Measurements from ENCODE around the gene FXYD2.
"Not testable (repeated sequence)": the region's sequence is repeated elsewhere in the genome, so short reads cannot be mapped to it uniquely, and the experiment has no call there.

Gene FXYD2

GRCh38 chr11:117820516-117820915 lies 4.0 kb downstream of the FXYD2 start:
- no peak for DNase-seq (ENCODE audit: low read depth in 2 of 2)

GRCh38 chr11:117820071-117820470 lies 4.5 kb downstream of the FXYD2 start:
- no peak for DNase-seq (ENCODE audit: low read depth in 2 of 2)

- DNase-seq (ENCODE audit: low read depth in 2 of 2) = no peak
Measured at GRCh38 chr11:117819096-117820040, 5.2 kb downstream of the FXYD2 start.

- no peak for DNase-seq (ENCODE audit: low read depth in 2 of 2)
Measured at GRCh38 chr11:117818041-117818873, 6.3 kb downstream of the FXYD2 start.

GRCh38 chr11:117817368-117818040 lies 7.0 kb downstream of the FXYD2 start:
- peak; percentile 74 to 78 for DNase-seq (ENCODE audit: low read depth in 2 of 2)

GRCh38 chr11:117816846-117817367 lies 7.6 kb downstream of the FXYD2 start:
- DNase-seq (ENCODE audit: low read depth in 2 of 2) = no peak

- no peak for DNase-seq (ENCODE audit: low read depth in 2 of 2)
Measured at GRCh38 chr11:117816151-117816741, 8.3 kb downstream of the FXYD2 start.

- DNase-seq (ENCODE audit: low read depth in 2 of 2) = peak; percentile 35 to 54
Measured at GRCh38 chr11:117815262-117815803, 9.2 kb downstream of the FXYD2 start.

- peak; percentile 62 to 72 for DNase-seq (ENCODE audit: low read depth in 2 of 2)
Measured at GRCh38 chr11:117814766-117815261, 9.7 kb downstream of the FXYD2 start.

GRCh38 chr11:117814204-117814765 lies 10.3 kb downstream of the FXYD2 start:
- no peak for DNase-seq (ENCODE audit: low read depth in 2 of 2)

- not testable (repeated sequence) for DNase-seq (ENCODE audit: low read depth in 2 of 2)
Measured at GRCh38 chr11:117810056-117810451, 14.5 kb downstream of the FXYD2 start.

- DNase-seq (ENCODE audit: low read depth in 2 of 2) = no peak
Measured at GRCh38 chr11:117809236-117810055, 15.1 kb downstream of the FXYD2 start.

- DNase-seq (ENCODE audit: low read depth in 2 of 2) = no peak
Measured at GRCh38 chr11:117808784-117809183, 15.8 kb downstream of the FXYD2 start.

GRCh38 chr11:117807482-117808327 lies 16.8 kb downstream of the FXYD2 start:
- DNase-seq (ENCODE audit: low read depth in 2 of 2) = peak; percentile 47 to 68

GRCh38 chr11:117806846-117807245 lies 17.7 kb downstream of the FXYD2 start:
- no peak for DNase-seq (ENCODE audit: low read depth in 2 of 2)

GRCh38 chr11:117805045-117805444 lies 19.5 kb downstream of the FXYD2 start:
- no peak for DNase-seq (ENCODE audit: low read depth in 2 of 2)

- no peak for DNase-seq (ENCODE audit: low read depth in 2 of 2)
Measured at GRCh38 chr11:117803896-117804295, 20.6 kb downstream of the FXYD2 start.

- no peak for DNase-seq (ENCODE audit: low read depth in 2 of 2)
Measured at GRCh38 chr11:117799634-117800033, 24.9 kb downstream of the FXYD2 start.

Measured in stimulated activated CD8-positive, alpha-beta memory T cell treated with anti-CD3 and anti-CD28 coated beads, Interleukin-2, amount 100 ng/mL, for 1 hour (primary cell).